Measurements from ENCODE around the gene FFAR3.

- TF ChIP-seq EP300 (IDR thresholded peaks at IDR 0.05), result no peak
- TF ChIP-seq CTCF (IDR thresholded peaks at IDR 0.05), result no peak
Measured at GRCh38 chr19:35399231-35399630, 41.0 kb downstream of the FFAR3 start.
